GM12801 (cell line): ENCODE measurements around the gene PAPPA2.

Source experiments
- CTCF ChIP-seq: IDR thresholded peaks from one replicate; pipeline ENCODE4 v1.5.1; 2011; ENCODE audit warnings: control low read depth; ENCODE audit not compliant: insufficient read length; ENCODE audit errors: extremely low read depth

PAPPA2 gene

GRCh38 chr1:176692431-176692830, 229.5 kb downstream of the PAPPA2 start:
- TF ChIP-seq CTCF = no peak

- no peak for TF ChIP-seq CTCF
Measured at GRCh38 chr1:176692988-176693696, 230.2 kb downstream of the PAPPA2 start.

- no peak for TF ChIP-seq CTCF
Measured at GRCh38 chr1:176693697-176694329, 230.8 kb downstream of the PAPPA2 start.

- no peak for TF ChIP-seq CTCF
Measured at GRCh38 chr1:176694713-176695112, 231.7 kb downstream of the PAPPA2 start.

GRCh38 chr1:176696109-176696508, 233.1 kb downstream of the PAPPA2 start:
- no peak for TF ChIP-seq CTCF

- no peak for TF ChIP-seq CTCF
Measured at GRCh38 chr1:176696689-176697088, 233.7 kb downstream of the PAPPA2 start.

GRCh38 chr1:176699821-176700220, 236.8 kb downstream of the PAPPA2 start:
- no peak for TF ChIP-seq CTCF
